ENCODE data around the gene POMGNT2. TPM values are rescaled to one million over a fixed set of nuclear protein-coding genes. Genes with fewer than 3 reads are reported as not detected.

POMGNT2 gene
- total and polyA plus RNA-seq, 10 of the 15 experiments (the other 5 are each of a cell fraction or from before 2014, with no cell fraction given): 0.02 to 1.7 (median 0.17) TPM; not detected in 1

DNA sequence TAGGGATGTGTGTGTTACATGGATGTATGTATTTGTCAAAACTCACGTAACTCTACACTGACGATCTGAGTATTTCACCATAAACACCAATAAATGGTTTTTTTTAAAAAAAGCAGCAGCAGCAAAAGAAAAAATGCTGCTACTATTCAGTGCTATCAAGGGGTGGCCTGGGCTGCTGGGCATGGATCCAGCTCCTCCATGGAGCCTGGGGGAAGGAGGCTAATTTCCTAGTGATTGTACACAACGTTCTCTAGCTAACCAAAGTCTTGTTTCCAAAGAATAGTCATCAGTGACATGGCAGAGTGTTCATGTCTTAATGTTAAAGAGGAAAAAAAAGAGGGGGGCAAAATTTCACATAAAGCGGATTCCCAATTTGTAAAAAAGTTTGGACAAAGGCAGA lies 29.0 kb downstream of the POMGNT2 start:
- in situ Hi-C loops (cut with MboI): no loop called here
- ChIA-PET CTCF (interaction anchor here (1.5 to 2.4 kb wide), 2 partner anchors 13 to 115 kb away, joined by 3 to 10 read pairs; no protein-coding TSS in a partner anchor), SMC1A (ENCODE audit: uncharacterized antibody, unreplicated experiment) (interaction anchor here (3.4 kb wide), 1 partner anchor 115 kb away, joined by 10 read pairs; no protein-coding TSS in a partner anchor), RAD21 (ENCODE audit: unreplicated experiment) (interaction anchor here (0.8 kb wide), 1 partner anchor 115 kb away, joined by 3 read pairs; no protein-coding TSS in a partner anchor), POLR2A (no interaction called here)
- ATAC-seq (no peak), DNase-seq (ENCODE audit: low read depth, low spot score) (no peak), FAIRE-seq (no peak)
- Histone ChIP-seq H4K20me1 (ENCODE audit: control insufficient read depth, insufficient read depth) (no peaks in the 10 kb centered on the region), H3K4me1 (ENCODE audit: control insufficient read depth, insufficient read depth, low read length) (no peaks in the 10 kb centered on the region), H3K27me3 (replicated peaks in 1 of 2; ENCODE audit: control insufficient read depth in 2 of 2, insufficient read depth in 2 of 2, low read length in 1 of 2) (no peaks in the 10 kb centered on the region; a peak in 1 of 4 replicates), H3K9ac (ENCODE audit: control insufficient read depth, insufficient read depth, low read length) (no peak overlapping the region), H3K36me3 (ENCODE audit: control insufficient read depth in 2 of 2, insufficient read depth in 2 of 2, low read length in 1 of 2) (no peaks in the 10 kb centered on the region; a peak in 1 of 4 replicates), H3K4me3 (no peak overlapping the region), H3K27ac (ENCODE audit: control insufficient read depth, insufficient read depth) (no peak overlapping the region), H3K4me2 (ENCODE audit: control insufficient read depth, insufficient read depth) (no peak overlapping the region), H3K9me3 (replicated peaks; ENCODE audit: control insufficient read depth, insufficient read depth, low read length) (no peaks in the 10 kb centered on the region; the same call in 2 of the 3 replicates), H2AFZ (ENCODE audit: control insufficient read depth, low read depth, low read length) (no peak overlapping the region), H3K79me2 (ENCODE audit: control insufficient read depth, insufficient read depth, low read length) (no peaks in the 10 kb centered on the region)
- intact Hi-C loops (cut with micrococcal nuclease; ENCODE audit: unreplicated experiment): no loop called here
- 45% methylated on average over 4 of the region's 4 CpGs for WGBS (ENCODE audit: insufficient coverage, insufficient replicate concordance, low lambda C conversion rate, missing lambda C conversion rate)
- BruUV-seq (replicated peaks): no TSS peak
- TF ChIP-seq RCOR1 (conservative IDR thresholded peaks at IDR 0.05; ENCODE audit: low read depth, low read length): no peak
- TF ChIP-seq, protein P1, sequence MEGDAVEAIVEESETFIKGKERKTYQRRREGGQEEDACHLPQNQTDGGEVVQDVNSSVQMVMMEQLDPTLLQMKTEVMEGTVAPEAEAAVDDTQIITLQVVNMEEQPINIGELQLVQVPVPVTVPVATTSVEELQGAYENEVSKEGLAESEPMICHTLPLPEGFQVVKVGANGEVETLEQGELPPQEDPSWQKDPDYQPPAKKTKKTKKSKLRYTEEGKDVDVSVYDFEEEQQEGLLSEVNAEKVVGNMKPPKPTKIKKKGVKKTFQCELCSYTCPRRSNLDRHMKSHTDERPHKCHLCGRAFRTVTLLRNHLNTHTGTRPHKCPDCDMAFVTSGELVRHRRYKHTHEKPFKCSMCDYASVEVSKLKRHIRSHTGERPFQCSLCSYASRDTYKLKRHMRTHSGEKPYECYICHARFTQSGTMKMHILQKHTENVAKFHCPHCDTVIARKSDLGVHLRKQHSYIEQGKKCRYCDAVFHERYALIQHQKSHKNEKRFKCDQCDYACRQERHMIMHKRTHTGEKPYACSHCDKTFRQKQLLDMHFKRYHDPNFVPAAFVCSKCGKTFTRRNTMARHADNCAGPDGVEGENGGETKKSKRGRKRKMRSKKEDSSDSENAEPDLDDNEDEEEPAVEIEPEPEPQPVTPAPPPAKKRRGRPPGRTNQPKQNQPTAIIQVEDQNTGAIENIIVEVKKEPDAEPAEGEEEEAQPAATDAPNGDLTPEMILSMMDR (IDR thresholded peaks at IDR 0.05 in 2 of 3, conservative IDR thresholded peaks at IDR 0.05 in 1 of 3; ENCODE audit: control insufficient read depth in 2 of 3, extremely low read depth in 1 of 3, insufficient read depth in 1 of 3, low read depth in 3 of 3, low read length in 3 of 3): no peak
- no peak for TF ChIP-seq HSF1 (IDR thresholded peaks at IDR 0.05; ENCODE audit: low read depth, low read length)
- TF ChIP-seq, protein P2, sequence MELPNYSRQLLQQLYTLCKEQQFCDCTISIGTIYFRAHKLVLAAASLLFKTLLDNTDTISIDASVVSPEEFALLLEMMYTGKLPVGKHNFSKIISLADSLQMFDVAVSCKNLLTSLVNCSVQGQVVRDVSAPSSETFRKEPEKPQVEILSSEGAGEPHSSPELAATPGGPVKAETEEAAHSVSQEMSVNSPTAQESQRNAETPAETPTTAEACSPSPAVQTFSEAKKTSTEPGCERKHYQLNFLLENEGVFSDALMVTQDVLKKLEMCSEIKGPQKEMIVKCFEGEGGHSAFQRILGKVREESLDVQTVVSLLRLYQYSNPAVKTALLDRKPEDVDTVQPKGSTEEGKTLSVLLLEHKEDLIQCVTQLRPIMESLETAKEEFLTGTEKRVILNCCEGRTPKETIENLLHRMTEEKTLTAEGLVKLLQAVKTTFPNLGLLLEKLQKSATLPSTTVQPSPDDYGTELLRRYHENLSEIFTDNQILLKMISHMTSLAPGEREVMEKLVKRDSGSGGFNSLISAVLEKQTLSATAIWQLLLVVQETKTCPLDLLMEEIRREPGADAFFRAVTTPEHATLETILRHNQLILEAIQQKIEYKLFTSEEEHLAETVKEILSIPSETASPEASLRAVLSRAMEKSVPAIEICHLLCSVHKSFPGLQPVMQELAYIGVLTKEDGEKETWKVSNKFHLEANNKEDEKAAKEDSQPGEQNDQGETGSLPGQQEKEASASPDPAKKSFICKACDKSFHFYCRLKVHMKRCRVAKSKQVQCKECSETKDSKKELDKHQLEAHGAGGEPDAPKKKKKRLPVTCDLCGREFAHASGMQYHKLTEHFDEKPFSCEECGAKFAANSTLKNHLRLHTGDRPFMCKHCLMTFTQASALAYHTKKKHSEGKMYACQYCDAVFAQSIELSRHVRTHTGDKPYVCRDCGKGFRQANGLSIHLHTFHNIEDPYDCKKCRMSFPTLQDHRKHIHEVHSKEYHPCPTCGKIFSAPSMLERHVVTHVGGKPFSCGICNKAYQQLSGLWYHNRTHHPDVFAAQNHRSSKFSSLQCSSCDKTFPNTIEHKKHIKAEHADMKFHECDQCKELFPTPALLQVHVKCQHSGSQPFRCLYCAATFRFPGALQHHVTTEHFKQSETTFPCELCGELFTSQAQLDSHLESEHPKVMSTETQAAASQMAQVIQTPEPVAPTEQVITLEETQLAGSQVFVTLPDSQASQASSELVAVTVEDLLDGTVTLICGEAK (IDR thresholded peaks at IDR 0.05; ENCODE audit: borderline replicate concordance): no peak
- TF ChIP-seq RBBP5 (conservative IDR thresholded peaks at IDR 0.05): no peak
- no peak for TF ChIP-seq NBN (IDR thresholded peaks at IDR 0.05)
- TF ChIP-seq, protein P3, sequence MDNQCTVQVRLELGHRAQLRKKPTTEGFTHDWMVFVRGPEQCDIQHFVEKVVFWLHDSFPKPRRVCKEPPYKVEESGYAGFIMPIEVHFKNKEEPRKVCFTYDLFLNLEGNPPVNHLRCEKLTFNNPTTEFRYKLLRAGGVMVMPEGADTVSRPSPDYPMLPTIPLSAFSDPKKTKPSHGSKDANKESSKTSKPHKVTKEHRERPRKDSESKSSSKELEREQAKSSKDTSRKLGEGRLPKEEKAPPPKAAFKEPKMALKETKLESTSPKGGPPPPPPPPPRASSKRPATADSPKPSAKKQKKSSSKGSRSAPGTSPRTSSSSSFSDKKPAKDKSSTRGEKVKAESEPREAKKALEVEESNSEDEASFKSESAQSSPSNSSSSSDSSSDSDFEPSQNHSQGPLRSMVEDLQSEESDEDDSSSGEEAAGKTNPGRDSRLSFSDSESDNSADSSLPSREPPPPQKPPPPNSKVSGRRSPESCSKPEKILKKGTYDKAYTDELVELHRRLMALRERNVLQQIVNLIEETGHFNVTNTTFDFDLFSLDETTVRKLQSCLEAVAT (IDR thresholded peaks at IDR 0.05): no peak
- no peak for TF ChIP-seq ZSCAN29 (IDR thresholded peaks at IDR 0.05)
- no peak for TF ChIP-seq CHD4 (IDR thresholded peaks at IDR 0.05)
- TF ChIP-seq KAT2A (conservative IDR thresholded peaks at IDR 0.05; ENCODE audit: control insufficient read depth, low read depth, low read length): no peak
- no peak for TF ChIP-seq STAT3 (IDR thresholded peaks at IDR 0.05; ENCODE audit: low read depth, low read length)
- no peak for TF ChIP-seq MXI1 (IDR thresholded peaks at IDR 0.05; ENCODE audit: low read depth, low read length)
